Parietal lobe (tissue), 1 donor: Measurements from ENCODE around the gene PPP3R1. TPM values are rescaled to one million over a fixed set of nuclear protein-coding genes. Genes with fewer than 3 reads are reported as not detected.

ENCODE experiments used
- total RNA-seq: library from RNA; depleted of rRNA; stranded (reverse); fragments of >200 nt; gene quantifications from one replicate; pipeline ENCODE4 v1.2.3, GENCODE V29; 2014

PPP3R1 gene, protein sequence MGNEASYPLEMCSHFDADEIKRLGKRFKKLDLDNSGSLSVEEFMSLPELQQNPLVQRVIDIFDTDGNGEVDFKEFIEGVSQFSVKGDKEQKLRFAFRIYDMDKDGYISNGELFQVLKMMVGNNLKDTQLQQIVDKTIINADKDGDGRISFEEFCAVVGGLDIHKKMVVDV
- 59.2 TPM for total RNA-seq

DNA sequence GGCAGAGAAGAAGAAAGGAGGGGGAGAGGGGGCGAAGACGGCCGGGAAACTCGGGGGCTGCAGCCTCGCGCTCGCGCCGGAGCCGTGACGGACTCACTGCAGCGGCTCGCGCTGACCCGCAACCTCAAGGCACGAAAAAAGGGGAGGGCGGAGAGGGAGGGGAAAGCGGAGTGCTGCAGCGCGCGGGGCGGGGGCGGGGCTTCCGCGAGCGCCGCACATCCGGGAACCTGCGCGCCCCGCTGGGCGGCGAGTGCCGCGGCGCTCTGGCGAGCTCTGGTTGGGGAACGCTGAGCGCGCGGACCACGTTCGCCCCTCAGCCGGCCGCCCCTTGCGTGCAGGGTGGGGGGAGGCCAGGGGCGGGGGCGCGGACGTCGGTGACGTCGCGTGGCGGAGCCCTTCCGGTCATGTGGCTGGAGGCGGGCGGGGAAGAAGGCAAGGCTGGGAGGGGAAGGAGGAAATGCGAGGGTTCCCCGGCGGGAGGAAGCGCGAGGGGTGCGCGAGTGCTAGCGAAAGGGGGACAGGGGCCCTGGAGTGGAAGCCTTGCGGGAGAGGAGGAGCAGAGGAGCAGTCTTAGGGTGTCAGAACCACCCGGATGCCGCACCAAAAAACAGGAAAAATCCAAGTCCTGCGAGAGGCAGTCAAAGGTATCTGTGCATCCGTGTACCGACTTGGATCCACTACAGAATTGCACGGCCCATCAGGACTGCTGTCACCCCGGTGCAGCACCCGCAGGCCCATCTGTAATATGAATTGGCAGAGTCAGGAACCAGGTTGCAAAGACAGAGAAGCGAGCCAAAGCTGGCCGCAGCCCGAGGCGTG lies at the start of gene PPP3R1:
PPP3R1 (minus strand) TSS at position 133 of the 819 bp plus-strand sequence. CDS start 405 bp downstream, outside the sequence.

DNA sequence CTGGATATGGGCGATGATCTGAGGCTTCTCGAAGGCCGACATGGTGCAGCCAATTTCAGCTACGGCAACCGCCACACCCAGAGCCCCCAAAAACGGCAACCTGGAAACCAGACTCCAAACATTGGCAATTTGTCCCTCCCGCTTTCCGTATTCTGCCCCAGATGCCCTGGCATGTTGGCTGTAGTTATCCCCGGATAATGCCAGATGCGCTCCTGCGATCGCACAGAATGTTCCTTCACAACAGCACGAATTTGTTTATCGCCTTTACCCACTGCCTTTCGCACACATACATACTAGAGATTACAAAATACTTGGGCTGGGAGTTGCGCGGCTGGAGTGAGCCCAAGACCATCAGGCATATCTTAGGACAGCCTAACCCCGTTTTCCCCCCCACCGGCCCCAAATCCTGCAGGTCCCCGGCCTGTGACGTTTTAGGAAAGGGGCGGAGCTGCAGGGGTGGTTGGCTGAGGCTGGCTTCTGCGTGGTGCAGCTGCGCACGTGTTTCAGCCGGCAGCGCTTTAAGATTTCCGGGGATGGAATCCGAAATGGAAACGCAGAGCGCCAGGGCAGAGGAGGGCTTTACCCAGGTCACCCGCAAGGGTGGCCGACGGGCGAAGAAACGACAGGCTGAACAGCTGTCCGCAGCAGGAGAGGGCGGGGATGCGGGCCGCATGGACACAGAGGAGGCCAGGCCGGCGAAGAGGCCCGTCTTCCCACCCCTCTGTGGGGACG lies 94.8 kb downstream of the PPP3R1 start, which contains the start of gene PNO1:
PNO1 (plus strand) TSS at position 487 of the 732 bp plus-strand sequence; CDS start at position 534, 47 bp downstream.

Other genes starting within 250 kb of the PPP3R1 start
- 21.9 TPM for gene C1D, start 189.5 kb downstream of the PPP3R1 start, total RNA-seq
- gene PNO1, start 94.6 kb downstream of the PPP3R1 start, total RNA-seq = 7.2 TPM
- gene CNRIP1, start 67.4 kb upstream of the PPP3R1 start, total RNA-seq = 100 TPM
- gene PLEK, start 112.8 kb upstream of the PPP3R1 start, total RNA-seq = 0.94 TPM
- 0.94 TPM for gene FBXO48, start 214.8 kb upstream of the PPP3R1 start, total RNA-seq
- gene APLF, start 215.1 kb upstream of the PPP3R1 start, total RNA-seq = 7.2 TPM